Psoas muscle (tissue), 8 donors: ENCODE results near the gene ST6GALNAC3. TPM values are rescaled to one million over a fixed set of nuclear protein-coding genes. Genes with fewer than 3 reads are reported as not detected.

ENCODE experiments used
- ATAC-seq, 4 donors: fragments of 200-7000 bp; cut with Tn5 transposase; one replicate each; pipeline ENCODE4 v1.9.1; 2020; ENCODE audit warnings: moderate library complexity in 3 of 4, mild to moderate bottlenecking in 2 of 4
- DNase-seq, 2 donors: peaks; one replicate each; pipeline ENCODE4 v3.0.0-alpha.2; 2020
- H3K27ac ChIP-seq: fragments of 200-600 bp; one replicate; pipeline ENCODE4 v1.8.0; 2022
- H3K27me3 ChIP-seq, 3 donors: fragments of 200-600 bp in 1 of 3; one replicate each; pipeline versions ENCODE4 v1.6.1 to v1.8.0; 2013 to 2022; ENCODE audit warnings: low read length in 2 of 3, mild to moderate bottlenecking in 2 of 3, moderate library complexity in 1 of 3; ENCODE audit not compliant: insufficient read depth in 3 of 3
- H3K36me3 ChIP-seq, 2 donors: fragments of 200-600 bp in 1 of 2; one replicate each; pipeline versions ENCODE4 v1.6.1 to v1.8.0; 2013 to 2022; ENCODE audit warnings: low read depth in 1 of 2, mild to moderate bottlenecking in 1 of 2, moderate library complexity in 1 of 2; ENCODE audit not compliant: insufficient read depth in 1 of 2
- H3K4me1 ChIP-seq: fragments of 200-600 bp; one replicate; pipeline ENCODE4 v1.8.0; 2022
- H3K4me3 ChIP-seq: fragments of 200-600 bp; one replicate; pipeline ENCODE4 v1.8.0; 2022; ENCODE audit warnings: mild to moderate bottlenecking
- H3K9me3 ChIP-seq: fragments of 200-600 bp; one replicate; pipeline ENCODE4 v1.8.0; 2022
- CTCF ChIP-seq: fragments of 200-600 bp; IDR thresholded peaks from one replicate; pipeline ENCODE4 v1.8.0; 2022; ENCODE audit warnings: antibody characterized with exemption
- WGBS, 3 donors: extraction: QIAGEN DNeasy Blood & Tissue Kit; methylation state at CpG; one replicate each; pipeline versions ENCODE4 v1.1.6 to v1.1.7; 2013; 5-methylcytosine and 5-hydroxymethylcytosine counted together
- intact Hi-C, 2 donors: fragments of 100-400 bp; cut with DNase I; formaldehyde crosslinking; loops; one replicate each; pipeline versions ENCODE4 v1.11.0 to v1.14.2; 2022
- polyA plus RNA-seq, 3 donors: library from polyadenylated mRNA; stranded (reverse); fragments of 200-250 nt; gene quantifications; one replicate each; pipeline ENCODE4 v1.2.3, GENCODE V29; 2013
- total RNA-seq, 4 donors: library from RNA; stranded (reverse); fragmentation: NEBNext Ultra II Directional in 2 of 4; extraction: Animal tissue kit (Norgen Biotek cat#: 25700) in 2 of 4; gene quantifications; one replicate each; pipeline versions ENCODE4 v1.2.1 to v1.2.4, GENCODE V29; 2021 to 2023
- donor health status: healthy with polysubstance abuse.
- donor health status: DM: no; HTN: no; CAD: no; lungs with moderate emphysema.
- donor health status: Bipolar disorder and iron deficiency.
- donor health status: healthy.
- donor health status: DM: yes; HTN: yes; CAD: no.
- donor health status: DM: no; HTN: no; CAD: no.
- donor health status: DM: no; HTN: no; CAD: no.
- donor health status: DM: yes; HTN: yes; CAD: no.

Gene ST6GALNAC3
- total and polyA plus RNA-seq, 7 donors = 1.3 to 5.4 (median 2.3) TPM

- TF ChIP-seq CTCF = no peak
Observed at GRCh38 chr1:76390456-76390855, 315.9 kb downstream of the ST6GALNAC3 start.

GRCh38 chr1:76395059-76395458, 320.5 kb downstream of the ST6GALNAC3 start:
- no peak overlapping the region for H3K27ac ChIP-seq
- no peaks in the 10 kb centered on the region for H3K27me3 ChIP-seq
- H3K9me3 ChIP-seq = no peaks in the 10 kb centered on the region
- TF ChIP-seq CTCF = no peak
- no peak for ATAC-seq
- H3K4me3 ChIP-seq = no peak overlapping the region
- WGBS, 3 donors = 86 to 93% (median 89%) methylated on average over 2 of the region's 2 CpGs
- DNase-seq = no peak
- H3K36me3 ChIP-seq = no peaks in the 10 kb centered on the region
- intact Hi-C loops = no loop called here
- no peaks in the 10 kb centered on the region for H3K4me1 ChIP-seq

More at GRCh38 chr1:76390456-76390855, 315.9 kb downstream of the ST6GALNAC3 start:
- ATAC-seq (no peak), DNase-seq (no peak)
- no peaks in the 10 kb centered on the region for H3K9me3 ChIP-seq
- no peaks in the 10 kb centered on the region for H3K4me1 ChIP-seq
- H3K27me3 ChIP-seq = no peaks in the 10 kb centered on the region
- intact Hi-C loops = no loop called here
- no peak overlapping the region for H3K4me3 ChIP-seq
- H3K36me3 ChIP-seq = no peaks in the 10 kb centered on the region
- no peak overlapping the region for H3K27ac ChIP-seq

GRCh38 chr1:76402128-76402527, 327.6 kb downstream of the ST6GALNAC3 start:
- Histone ChIP-seq H3K9me3 (peaks cover 7% of the 10 kb centered on the region), H3K4me3 (no peak overlapping the region), H3K27me3 (no peaks in the 10 kb centered on the region), H3K4me1 (no peaks in the 10 kb centered on the region), H3K27ac (no peak overlapping the region), H3K36me3 (no peaks in the 10 kb centered on the region)
- WGBS, 3 donors = 92 to 97% (median 97%) methylated on average over 2 of the region's 2 CpGs
- DNase-seq = no peak
- TF ChIP-seq CTCF = no peak
- ATAC-seq = no peak
- intact Hi-C loops = no loop called here

GRCh38 chr1:76408303-76408702, 333.8 kb downstream of the ST6GALNAC3 start:
- no peak for TF ChIP-seq CTCF
- ATAC-seq = no peak
- intact Hi-C loops = no loop called here

GRCh38 chr1:76410499-76410898, 336.0 kb downstream of the ST6GALNAC3 start:
- no peak overlapping the region for H3K27ac ChIP-seq
- H3K4me3 ChIP-seq = no peak overlapping the region
- DNase-seq (no peak), ATAC-seq (no peak)
- no peaks in the 10 kb centered on the region for H3K27me3 ChIP-seq
- WGBS, 3 donors = 67 to 87% (median 85%) methylated on average over 2 of the region's 2 CpGs
- no peaks in the 10 kb centered on the region for H3K4me1 ChIP-seq
- H3K9me3 ChIP-seq = no peaks in the 10 kb centered on the region
- intact Hi-C loops = no loop called here
- H3K36me3 ChIP-seq = no peaks in the 10 kb centered on the region
- no peak for TF ChIP-seq CTCF

More at GRCh38 chr1:76408303-76408702, 333.8 kb downstream of the ST6GALNAC3 start:
- Histone ChIP-seq H3K27me3 (no peaks in the 10 kb centered on the region), H3K27ac (no peak overlapping the region), H3K9me3 (no peaks in the 10 kb centered on the region), H3K4me3 (no peak overlapping the region), H3K36me3 (no peaks in the 10 kb centered on the region), H3K4me1 (no peaks in the 10 kb centered on the region)
- WGBS, 3 donors = 86 to 90% (median 87%) methylated on average over 3 of the region's 3 CpGs
- no peak for DNase-seq
